Putamen (tissue), 1 donor: ENCODE results near the gene TBX20.
"Not testable (repeated sequence)": the region's sequence is repeated elsewhere in the genome, so short reads cannot be mapped to it uniquely, and the experiment has no call there.

Experiments used
- DNase-seq: peaks from one replicate; pipeline ENCODE4 v3.0.0-alpha.2; 2016; ENCODE audit warnings: low spot score

TBX20 gene

GRCh38 chr7:35255443-35256255 lies 1.7 kb upstream of the TBX20 start:
- no peak for DNase-seq

DNA sequence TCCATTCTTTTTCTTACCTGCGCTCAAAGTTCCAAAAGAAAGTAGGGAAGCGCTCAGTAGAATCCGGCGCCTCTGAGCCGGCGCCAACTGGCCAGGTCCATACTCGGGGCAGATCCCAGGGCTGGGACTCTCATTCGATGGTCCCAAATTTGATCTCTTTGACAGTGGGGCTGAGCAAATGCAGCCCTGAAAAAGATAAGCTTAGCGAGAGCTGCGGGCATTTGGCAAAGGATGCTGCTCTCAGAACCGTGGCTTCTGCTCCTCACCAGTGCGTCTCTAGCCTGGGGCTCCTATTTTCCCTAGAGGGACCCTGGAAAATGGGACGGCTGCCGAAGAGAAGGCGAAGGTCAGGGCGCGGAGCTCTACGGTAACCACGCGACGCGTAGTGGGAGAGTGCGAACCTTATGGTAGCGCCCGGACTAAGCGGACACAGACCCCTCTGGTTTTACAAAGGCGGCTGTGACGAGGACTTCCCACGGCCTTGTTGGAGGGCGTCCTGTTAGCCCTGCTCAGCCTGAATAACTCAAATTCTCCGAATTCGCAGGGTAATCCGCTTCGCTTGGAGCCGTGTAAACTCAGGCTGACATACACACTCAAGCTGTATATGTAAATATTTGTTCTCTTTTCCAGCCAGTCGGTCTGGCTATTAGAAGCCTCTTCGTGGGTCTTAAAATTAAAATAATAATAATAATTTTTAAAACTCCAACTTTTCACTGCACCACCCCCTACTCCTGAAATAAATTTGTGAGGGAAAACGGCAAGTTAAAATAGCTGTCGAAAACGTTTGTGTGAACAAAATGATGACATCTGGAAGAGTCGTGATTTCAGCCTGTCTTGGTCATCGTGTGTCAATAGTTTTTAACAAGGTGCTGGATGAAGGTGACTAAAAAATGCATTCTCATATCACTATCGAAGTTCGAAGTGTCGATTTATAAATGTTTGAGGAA lies 869 bp upstream of the TBX20 start:
- no peak for DNase-seq

- no peak for DNase-seq
Measured at GRCh38 chr7:35253460-35253709, 515 bp downstream of the TBX20 start.

DNA sequence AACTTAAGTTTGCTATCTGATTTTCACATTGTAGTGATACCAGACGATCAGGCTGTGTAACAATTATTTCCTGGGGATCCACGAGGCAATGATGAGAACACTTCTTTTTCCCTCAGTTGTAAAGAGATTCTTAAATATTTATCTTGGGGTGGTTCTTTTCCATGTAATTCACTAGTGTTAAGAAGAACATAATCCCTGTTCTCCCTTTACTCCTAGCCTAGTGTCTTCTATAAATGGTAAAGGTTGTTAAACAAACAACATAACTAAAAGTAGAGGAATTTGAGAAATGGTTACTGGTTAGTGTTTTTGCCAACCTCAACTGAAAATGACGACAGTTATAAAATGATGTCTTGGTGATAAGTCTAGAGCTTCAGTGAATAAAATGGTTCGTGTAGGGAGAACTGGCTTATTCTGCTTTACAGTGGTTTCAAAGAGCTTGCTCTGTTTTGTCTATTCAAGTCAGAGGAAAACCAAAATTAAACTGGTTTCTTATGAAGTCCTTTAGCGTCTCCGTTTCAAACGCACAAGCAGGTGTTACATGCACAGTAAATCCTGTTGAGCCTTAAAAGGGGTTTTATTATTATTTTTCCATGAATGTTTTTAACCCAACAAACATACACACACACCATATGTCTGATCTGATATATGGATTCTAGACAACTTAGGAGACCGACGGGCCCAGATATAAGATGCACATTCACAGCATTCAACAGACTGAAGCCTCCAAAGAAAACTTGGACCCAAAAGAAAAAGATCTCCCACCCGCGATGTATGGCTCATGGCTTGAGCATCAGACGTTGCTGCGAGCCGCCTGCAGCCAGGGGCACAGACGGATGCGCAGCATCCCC lies 1.1 kb downstream of the TBX20 start:
- DNase-seq, result no peak

- DNase-seq, result no peak
Measured at GRCh38 chr7:35251606-35252310, 2.1 kb downstream of the TBX20 start.

- DNase-seq, result no peak
Measured at GRCh38 chr7:35250941-35251340, 3.0 kb downstream of the TBX20 start.

DNA sequence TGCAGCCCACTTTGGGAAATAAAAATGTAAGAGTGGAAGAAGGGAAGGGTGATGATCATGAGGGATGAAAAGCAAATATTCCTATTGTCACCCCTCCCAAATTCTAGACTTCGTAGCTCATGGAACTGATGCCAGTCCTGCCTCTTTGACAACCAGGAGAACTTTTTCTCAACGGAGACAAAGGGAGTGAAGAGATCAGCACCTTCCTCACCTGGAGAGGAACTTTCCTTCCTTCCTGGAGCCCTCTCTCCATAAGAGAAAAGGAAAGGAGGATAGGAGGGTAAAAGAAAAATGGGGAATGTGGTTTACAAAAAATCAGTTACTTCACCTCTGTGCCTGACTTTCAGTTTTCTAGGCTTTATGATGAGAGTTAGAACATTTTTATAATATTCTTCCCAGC lies 3.4 kb downstream of the TBX20 start:
- no peak for DNase-seq

GRCh38 chr7:35249537-35249907 lies 4.4 kb downstream of the TBX20 start:
- DNase-seq, result no peak

DNA sequence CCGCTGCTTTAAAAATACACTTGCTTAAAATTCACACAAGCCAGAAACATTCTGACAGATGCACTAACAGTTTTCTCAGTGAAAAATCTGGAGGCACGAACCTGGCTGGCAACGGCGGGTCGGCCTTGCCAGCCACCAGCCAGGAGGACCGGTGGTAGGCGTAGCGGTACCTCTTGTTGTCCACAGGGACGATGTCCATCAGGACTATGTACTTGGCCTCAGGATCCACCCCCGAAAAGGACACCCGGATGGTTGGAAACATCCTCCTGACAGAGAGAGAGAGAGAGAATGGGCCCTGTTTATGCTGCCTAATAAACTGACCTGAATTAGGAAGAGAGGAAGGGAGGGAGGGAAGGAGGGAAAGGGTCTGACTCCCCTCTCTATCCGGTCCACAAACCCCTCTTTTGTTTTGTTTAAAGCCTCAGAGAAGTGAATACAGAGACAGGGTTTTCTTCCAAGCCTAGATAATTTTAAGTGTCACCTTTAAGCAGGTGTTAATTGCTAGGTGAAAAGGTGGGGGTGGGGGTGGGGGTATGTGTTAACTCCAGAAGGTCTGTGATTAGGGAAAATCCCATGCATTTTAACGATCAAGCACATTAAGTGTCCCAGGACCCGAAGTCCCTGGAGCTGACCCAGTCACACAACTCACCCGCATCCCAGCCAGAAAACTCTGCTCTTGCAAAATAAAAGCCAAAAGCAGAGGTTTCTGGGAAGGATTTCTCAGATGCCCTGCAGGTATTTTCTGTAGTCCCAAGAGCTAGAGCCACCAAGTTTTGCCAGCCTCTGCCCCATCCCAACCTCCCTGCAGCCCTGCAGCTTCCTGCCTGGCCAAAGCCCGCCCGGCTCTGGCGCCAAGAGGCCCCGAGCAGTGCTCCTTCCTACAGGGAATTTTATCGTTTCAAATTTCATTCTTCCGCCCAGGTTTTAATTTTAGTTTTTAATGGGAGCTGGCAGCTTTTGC lies 5.0 kb downstream of the TBX20 start:
- no peak for DNase-seq

DNA sequence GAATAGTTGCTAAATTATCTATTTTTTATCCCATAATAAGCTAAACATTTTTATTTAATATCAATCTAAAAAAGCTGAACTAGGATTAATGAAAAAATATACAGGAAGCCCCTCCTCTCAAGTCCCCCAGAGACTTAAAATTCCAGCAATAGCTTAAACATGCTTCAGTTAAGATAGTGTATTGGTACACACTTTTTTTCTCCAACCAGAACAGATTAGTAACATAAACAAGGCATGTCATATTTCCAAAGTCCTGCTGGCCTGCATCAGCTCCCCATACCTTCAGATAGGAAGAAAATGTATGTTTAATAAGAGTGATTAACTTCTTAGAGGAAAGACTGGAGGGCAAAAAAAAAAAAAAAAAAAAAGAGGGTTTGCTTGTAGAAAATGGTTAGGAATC lies 7.1 kb downstream of the TBX20 start:
- DNase-seq, result no peak

DNA sequence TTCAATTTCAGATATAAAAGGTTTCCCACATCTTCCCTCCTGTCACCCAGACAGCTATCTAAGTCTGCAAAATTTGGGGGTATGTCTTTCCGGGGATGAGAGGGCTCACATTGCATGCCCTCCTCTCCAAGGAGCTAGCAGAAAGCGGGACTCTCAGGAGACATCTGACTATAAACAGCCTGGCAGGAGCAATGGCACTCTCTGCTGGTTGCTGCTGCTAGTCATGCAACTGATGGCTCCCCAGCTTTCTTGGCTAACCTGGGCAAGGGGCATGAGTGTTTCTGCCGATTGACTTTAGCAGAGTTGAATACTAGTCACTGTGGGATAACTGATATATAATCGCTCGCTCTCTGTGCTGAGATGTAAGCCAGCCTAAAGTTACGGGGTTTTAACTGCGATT lies 12.0 kb downstream of the TBX20 start:
- no peak for DNase-seq

DNA sequence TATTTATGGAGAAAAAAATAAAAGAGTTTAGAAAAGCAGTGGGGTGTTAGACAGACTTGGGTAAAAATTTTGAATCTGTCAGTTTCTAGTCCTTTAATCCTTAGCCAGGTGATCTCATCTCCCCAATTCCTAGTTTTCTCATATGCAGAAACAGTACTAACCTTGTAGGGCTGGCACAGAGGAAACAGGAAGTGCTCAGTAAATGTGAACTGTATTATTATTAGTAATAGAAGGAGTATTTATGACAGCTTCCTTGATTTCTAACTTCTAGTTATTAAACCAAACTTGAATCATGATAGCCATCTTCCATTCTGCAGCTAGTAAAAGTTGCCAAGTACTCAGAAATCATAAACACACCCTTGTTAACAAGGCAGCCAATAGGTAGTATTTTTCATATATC lies 12.5 kb downstream of the TBX20 start:
- no peak for DNase-seq

DNA sequence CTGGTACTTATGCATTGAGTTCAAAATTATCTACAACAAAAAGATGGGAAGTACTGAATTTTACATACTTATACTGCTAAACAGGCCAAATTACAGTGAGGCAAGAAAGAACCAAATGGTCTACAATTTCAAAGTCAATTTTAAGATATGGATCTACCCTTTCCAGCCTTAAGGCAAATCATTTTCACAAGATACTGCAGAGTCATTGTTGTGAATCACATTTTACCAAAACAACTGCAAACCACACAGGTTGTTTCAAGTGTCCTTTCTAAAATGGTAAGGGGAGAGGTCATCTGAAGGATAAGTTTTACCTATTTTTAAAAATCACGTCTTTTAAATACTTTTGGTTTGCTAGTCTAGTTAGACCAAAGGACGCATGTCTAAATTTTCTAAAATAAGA lies 12.9 kb downstream of the TBX20 start:
- not testable (repeated sequence) for DNase-seq

- not testable (repeated sequence) for DNase-seq
Measured at GRCh38 chr7:35238456-35238855, 15.4 kb downstream of the TBX20 start.

GRCh38 chr7:35232994-35233393 lies 20.9 kb downstream of the TBX20 start:
- DNase-seq, result no peak

DNA sequence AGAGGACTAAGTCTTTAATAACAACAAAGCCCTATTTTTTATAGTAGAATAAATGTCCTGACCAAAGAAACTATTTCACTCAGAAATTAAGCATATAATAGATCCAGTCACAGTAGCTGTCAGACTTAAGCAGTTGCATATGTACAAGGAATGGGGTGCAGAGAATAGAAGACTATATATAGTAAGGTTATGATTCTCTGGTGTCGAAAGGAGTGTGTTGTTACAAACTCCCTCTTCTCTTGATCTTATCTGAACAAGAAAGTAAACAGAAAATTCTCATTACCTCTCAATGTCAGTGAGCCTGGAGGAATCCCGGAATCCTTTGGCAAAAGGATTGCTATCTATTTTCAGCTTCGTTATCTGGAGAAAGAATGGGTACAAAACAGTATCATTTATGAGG lies 22.7 kb downstream of the TBX20 start:
- DNase-seq, result not testable (repeated sequence)

DNA sequence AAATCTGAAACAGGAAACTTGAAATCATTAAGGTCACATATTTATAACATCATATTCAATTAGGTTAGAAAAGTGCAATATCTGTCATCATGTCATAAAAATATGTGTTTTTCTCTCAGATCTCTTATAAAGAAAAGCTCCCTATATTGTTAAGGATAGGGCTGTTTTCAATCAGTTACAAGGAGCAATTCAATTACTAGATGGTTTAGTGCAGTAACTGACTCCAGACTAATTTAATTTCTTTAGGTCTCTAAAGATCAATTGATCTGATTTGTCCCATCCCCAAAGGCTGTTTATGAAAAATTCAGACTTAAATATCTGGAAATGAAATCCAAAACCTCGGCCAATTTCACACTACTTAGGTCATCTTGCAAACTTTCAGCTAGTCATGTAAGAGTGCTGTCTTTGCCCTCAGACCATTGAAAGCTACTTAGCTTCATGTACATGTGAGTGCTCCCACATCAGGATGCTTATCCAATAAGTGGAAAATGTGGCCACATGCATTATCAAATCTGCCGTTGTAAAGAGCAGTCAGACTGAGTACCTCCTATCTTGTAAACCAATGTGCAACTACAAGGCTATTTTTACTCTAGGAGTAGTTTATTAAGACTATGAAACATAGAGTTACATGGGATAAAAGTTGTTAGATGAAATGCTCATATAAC lies 24.7 kb downstream of the TBX20 start:
- not testable (repeated sequence) for DNase-seq

DNA sequence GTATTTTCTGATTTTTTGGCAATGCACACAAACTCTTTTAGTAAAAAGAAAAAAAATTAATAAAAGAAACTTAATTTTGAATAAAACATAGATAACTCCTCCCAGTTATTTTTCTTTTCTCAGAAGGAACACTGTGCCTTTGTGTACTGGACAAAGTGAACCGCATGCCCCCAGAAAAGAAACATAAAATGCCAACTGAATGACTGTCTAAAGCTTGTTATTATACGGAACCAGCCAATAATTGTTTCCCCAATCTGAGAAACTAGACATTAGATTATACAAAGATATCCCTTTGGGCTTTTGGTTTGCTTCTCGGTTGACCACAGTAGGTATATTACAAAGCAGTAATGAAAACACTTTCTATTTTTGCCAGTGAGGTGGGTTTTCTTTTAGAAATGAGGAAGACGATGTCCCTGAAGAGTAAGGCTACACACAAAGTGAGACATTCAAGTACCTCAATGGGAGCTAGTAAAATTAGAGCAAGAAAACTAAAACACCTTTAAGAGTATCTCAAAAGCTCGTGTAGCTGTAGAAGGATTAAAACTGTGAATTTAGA lies 25.3 kb downstream of the TBX20 start:
- not testable (repeated sequence) for DNase-seq

GRCh38 chr7:35227438-35227837 lies 26.5 kb downstream of the TBX20 start:
- DNase-seq, result not testable (repeated sequence)

DNA sequence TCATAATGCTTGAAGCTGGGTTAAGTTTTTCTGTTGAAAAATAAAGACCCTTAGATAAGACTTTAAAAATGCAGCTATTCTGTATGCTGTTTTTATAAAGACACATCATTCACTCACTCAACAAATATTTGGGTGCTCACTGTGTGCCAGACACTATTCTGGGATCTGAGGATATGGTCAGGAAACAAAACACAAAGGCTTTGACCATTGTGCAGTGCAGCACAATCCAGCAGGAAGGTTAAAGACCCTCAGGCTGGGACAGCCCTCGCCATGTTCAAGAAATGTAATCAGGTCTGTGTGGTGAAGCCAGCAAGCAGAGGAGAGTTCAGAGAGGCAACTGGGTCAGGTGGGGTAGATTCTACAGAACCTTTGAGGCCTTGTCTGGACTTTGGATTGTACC lies 31.5 kb downstream of the TBX20 start:
- DNase-seq, result not testable (repeated sequence)
